Thoracic aorta (tissue), 2 donors: ENCODE results near the gene CNTNAP2. TPM values are rescaled to one million over a fixed set of nuclear protein-coding genes. Genes with fewer than 3 reads are reported as not detected.

Experiments
- ATAC-seq: fragments of 150-250 bp; one replicate; pipeline ENCODE4 v1.8.0; 2017; ENCODE audit warnings: low read depth; ENCODE audit not compliant: insufficient number of reproducible peaks, low FRiP score
- DNase-seq: peaks from one replicate; pipeline ENCODE4 v3.0.0-alpha.2; 2020; ENCODE audit warnings: low spot score
- H3K27ac ChIP-seq, 2 donors: fragments of 200-600 bp; sonication (generic); 1 replicate in 1 of 2; 2 replicates in 1 of 2; pipeline ENCODE4 v1.5.1; 2016; ENCODE audit warnings: mild to moderate bottlenecking in 2 of 2, moderate library complexity in 2 of 2
- H3K27me3 ChIP-seq: fragments of 200-600 bp; sonication (generic); replicated peaks from 2 replicates; pipeline ENCODE4 v1.6.0; 2016; ENCODE audit warnings: mild to moderate bottlenecking; ENCODE audit not compliant: insufficient read depth
- H3K36me3 ChIP-seq: fragments of 200-600 bp; sonication (generic); one replicate; pipeline ENCODE4 v1.5.1; 2016
- H3K4me1 ChIP-seq, 2 donors: fragments of 200-600 bp; sonication (generic); 1 replicate in 1 of 2; 2 replicates in 1 of 2; pipeline versions ENCODE4 v1.5.1 to v1.6.0; 2016; ENCODE audit warnings: low read depth in 2 of 2, mild to moderate bottlenecking in 1 of 2; ENCODE audit not compliant: control insufficient read depth in 1 of 2
- H3K4me3 ChIP-seq: fragments of 200-600 bp; sonication (generic); 2 replicates; pipeline ENCODE4 v1.5.1; 2016; ENCODE audit warnings: mild to moderate bottlenecking
- H3K9me3 ChIP-seq: fragments of 200-600 bp; sonication (generic); 2 replicates; pipeline ENCODE4 v1.5.1; 2016
- total RNA-seq, 2 donors: library from RNA; depleted of rRNA; stranded (reverse); fragments of >200 nt; gene quantifications; one replicate each; pipeline versions ENCODE4 v1.1.0 to v1.2.3, GENCODE V29; 2016
- TF ChIP-seq, protein P1 (sequence below): fragments of 200-600 bp; sonication (generic); IDR thresholded peaks from one replicate; pipeline ENCODE4 v1.5.1; 2019; ENCODE audit warnings: antibody characterized with exemption

Gene CNTNAP2
- total RNA-seq, 2 donors from 2014 or later: not detected

DNA sequence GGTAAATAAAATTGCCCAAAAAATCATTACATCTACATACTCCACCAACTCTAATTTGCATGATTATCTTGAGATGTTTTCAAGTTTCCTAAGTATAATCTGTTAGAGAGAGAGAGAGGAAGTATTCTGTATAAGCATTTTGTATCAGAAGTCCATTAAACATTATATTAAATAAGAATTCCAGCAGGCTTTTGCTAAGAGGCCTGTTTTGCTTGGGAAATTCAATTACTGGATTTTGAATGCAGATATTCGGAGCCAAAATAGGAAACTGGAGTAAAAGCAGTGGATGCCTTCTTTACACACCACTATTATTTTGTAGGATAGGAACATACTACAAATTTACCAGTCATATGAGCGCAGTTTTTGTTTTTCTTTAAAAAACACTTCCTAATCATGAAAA lies 727.8 kb downstream of the CNTNAP2 start:
- no peak overlapping the region for H3K27ac ChIP-seq
- DNase-seq (no peak), ATAC-seq (no peak)
- H3K4me1 ChIP-seq: no peaks in the 10 kb centered on the region
- H3K36me3 ChIP-seq: no peaks in the 10 kb centered on the region
- TF ChIP-seq, protein P1, sequence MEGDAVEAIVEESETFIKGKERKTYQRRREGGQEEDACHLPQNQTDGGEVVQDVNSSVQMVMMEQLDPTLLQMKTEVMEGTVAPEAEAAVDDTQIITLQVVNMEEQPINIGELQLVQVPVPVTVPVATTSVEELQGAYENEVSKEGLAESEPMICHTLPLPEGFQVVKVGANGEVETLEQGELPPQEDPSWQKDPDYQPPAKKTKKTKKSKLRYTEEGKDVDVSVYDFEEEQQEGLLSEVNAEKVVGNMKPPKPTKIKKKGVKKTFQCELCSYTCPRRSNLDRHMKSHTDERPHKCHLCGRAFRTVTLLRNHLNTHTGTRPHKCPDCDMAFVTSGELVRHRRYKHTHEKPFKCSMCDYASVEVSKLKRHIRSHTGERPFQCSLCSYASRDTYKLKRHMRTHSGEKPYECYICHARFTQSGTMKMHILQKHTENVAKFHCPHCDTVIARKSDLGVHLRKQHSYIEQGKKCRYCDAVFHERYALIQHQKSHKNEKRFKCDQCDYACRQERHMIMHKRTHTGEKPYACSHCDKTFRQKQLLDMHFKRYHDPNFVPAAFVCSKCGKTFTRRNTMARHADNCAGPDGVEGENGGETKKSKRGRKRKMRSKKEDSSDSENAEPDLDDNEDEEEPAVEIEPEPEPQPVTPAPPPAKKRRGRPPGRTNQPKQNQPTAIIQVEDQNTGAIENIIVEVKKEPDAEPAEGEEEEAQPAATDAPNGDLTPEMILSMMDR: no peak
- H3K4me3 ChIP-seq: no peak overlapping the region
- no peaks in the 10 kb centered on the region for H3K27me3 ChIP-seq
- no peaks in the 10 kb centered on the region for H3K9me3 ChIP-seq

- no peak overlapping the region for H3K4me3 ChIP-seq
- TF ChIP-seq, protein P1: no peak
- H3K27me3 ChIP-seq: no peaks in the 10 kb centered on the region
- H3K4me1 ChIP-seq: no peaks in the 10 kb centered on the region
- no peak overlapping the region for H3K27ac ChIP-seq
- ATAC-seq (no peak), DNase-seq (no peak)
- no peaks in the 10 kb centered on the region for H3K9me3 ChIP-seq
- no peaks in the 10 kb centered on the region for H3K36me3 ChIP-seq
Measured at GRCh38 chr7:146858690-146859089, 742.1 kb downstream of the CNTNAP2 start.

- Histone ChIP-seq H3K27ac (no peak overlapping the region), H3K9me3 (no peaks in the 10 kb centered on the region), H3K36me3 (no peaks in the 10 kb centered on the region), H3K27me3 (no peaks in the 10 kb centered on the region), H3K4me3 (no peak overlapping the region), H3K4me1 (no peaks in the 10 kb centered on the region)
- ATAC-seq (no peak), DNase-seq (no peak)
- TF ChIP-seq, protein P1: no peak
Measured at GRCh38 chr7:146861701-146862100, 745.1 kb downstream of the CNTNAP2 start.

GRCh38 chr7:146862415-146862814 lies 745.8 kb downstream of the CNTNAP2 start:
- DNase-seq (no peak), ATAC-seq (no peak)
- H3K36me3 ChIP-seq: no peaks in the 10 kb centered on the region
- TF ChIP-seq, protein P1: no peak
- H3K27me3 ChIP-seq: no peaks in the 10 kb centered on the region
- no peak overlapping the region for H3K27ac ChIP-seq
- no peaks in the 10 kb centered on the region for H3K9me3 ChIP-seq
- H3K4me1 ChIP-seq: no peaks in the 10 kb centered on the region
- no peak overlapping the region for H3K4me3 ChIP-seq

GRCh38 chr7:146864644-146865043 lies 748.0 kb downstream of the CNTNAP2 start:
- H3K4me3 ChIP-seq: no peak overlapping the region
- TF ChIP-seq, protein P1: no peak
- no peak for ATAC-seq

More at GRCh38 chr7:146864644-146865043, 748.0 kb downstream of the CNTNAP2 start:
- no peak for DNase-seq
- Histone ChIP-seq H3K27ac (no peak overlapping the region), H3K36me3 (no peaks in the 10 kb centered on the region), H3K4me1 (no peaks in the 10 kb centered on the region), H3K27me3 (no peaks in the 10 kb centered on the region), H3K9me3 (no peaks in the 10 kb centered on the region)
